NCI-H446 (cell line): Measurements from ENCODE around the gene MYZAP.

ENCODE experiments used
- DNase-seq, 2 experiments: peaks; one replicate each; lab custom pipeline; 2025; lab: John Stamatoyannopoulos, UW

Gene MYZAP

DNA sequence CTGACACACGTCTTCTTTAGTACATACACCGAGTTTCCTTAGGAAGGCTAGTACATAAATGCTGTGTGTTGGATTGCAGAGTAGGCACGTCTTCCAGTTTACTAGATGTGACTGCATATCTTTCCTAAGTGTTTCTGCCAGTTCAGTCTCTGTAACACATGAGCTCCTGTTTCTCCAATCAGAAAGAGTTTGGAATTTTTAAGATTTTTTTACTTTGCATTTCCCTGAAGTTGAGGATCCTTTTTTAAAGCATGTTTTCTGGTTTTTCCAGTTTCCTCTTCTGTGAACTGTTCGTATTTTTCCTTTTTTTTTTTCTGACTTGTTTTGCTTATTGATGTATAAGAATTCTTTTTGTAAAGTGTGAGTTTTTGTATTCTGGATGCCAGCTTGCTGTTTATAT, 107.3 kb downstream of the MYZAP start:
- no peak for DNase-seq

DNA sequence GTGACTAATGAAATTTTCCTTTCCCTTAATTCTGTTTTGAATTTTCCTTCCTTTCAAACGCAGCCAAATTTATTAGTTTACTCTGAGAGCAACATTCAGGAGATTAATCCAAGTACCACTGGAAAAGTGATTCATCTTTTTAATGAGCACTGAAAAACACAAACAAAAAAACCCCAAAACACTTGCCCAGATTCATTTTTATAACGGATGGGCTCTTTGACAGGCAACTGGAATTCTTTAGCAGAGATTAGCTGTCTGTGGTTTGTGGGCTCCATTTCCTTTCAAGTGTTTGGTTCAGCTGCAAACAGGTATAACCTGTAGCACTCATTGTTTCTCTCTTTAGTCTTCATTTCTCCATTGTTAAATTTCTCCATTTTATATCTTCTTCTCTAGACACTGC, 111.7 kb downstream of the MYZAP start:
- DNase-seq = no peak

DNA sequence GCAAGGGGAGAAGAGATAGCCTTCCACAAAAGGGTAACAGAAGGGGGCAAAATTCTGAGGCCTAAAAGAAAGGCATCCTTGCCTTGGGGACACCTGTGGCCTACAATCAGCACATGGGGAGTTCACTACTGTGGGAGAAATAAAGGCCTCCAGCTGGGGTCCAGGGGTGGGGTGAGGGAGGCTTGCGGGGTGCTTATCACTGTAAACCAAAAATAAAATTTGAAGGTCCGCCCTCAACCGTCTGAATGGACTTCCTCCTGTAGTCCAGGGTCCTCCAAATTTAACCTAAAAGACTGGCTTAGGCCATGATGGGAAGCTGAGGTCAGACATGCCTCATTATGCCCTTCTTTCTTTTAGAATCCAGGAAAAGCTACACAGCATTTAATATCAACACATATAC, 112.7 kb downstream of the MYZAP start:
- no peak for DNase-seq

GRCh38 chr15:57705746-57706404, 114.2 kb downstream of the MYZAP start:
- DNase-seq = no peak

- DNase-seq = peak; percentile 95 to 97
These were observed 114.9 kb downstream of the MYZAP start, which contains the start of gene POLR2M for GRCh38 chr15:57706405-57707209. Gene POLR2M (plus strand): TSS chr15:57706714. CDS start chr15:57706843, 129 bp downstream.

DNA sequence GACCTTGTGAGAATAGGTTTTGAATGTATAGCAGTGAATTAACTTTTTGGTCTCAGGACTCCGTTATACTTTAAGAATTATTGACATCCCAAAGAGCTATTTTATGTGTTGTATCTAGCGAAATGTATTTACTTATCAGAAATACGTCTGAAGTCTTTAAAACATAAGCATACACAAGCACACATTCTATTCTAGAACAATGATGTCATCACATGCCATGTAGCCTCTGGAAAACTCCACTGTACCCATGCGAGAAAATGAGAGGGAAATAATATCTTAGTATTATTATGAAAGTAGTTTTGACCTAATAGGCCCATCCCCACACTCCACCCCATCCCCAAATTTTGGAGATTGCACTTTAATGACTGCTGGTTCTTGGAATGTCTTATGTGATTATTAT, 116.3 kb downstream of the MYZAP start:
- DNase-seq = no peak

- DNase-seq = no peak
These were observed 126.6 kb downstream of the MYZAP start for GRCh38 chr15:57718309-57718708.

GRCh38 chr15:57720867-57721266, 129.2 kb downstream of the MYZAP start:
- DNase-seq = no peak

DNA sequence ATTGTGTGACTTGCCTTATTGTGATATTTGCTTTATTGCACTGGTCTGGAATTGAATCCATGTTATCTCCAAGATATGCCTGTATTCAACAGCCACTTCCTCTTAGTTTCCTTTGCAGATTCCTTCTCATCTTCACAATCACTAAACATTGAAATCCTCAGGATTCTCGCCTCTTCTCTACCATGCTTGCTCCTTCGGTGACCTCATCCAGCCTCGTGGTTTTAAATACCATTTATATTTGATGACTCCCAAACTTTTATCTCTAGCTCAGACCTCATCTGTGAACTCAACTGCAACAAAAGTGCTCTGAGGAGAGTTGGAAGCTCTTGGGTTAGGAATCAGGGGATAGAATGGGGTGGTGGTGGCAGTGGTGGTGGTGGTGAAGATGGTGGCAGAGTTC, 134.7 kb downstream of the MYZAP start:
- no peak for DNase-seq

GRCh38 chr15:57727031-57727430, 135.3 kb downstream of the MYZAP start:
- no peak for DNase-seq

DNA sequence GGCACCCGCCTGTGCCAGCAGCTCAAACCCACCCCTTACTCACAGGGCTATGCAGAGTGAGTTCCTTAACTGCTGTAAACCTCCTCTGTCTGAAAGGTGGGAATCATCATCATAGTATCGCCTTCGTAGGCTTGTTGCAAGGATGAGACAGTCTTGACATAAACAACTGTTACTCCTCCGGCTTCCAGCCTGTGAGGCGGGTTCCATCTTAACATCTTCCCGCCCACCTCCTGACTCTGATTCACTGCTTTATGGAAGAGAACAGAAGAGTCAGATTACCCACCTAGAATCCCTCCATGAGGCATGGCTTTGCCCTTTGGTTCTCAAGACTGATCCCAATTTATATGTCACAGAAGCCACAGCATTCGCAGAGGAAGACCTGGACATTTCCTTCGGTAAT, 136.7 kb downstream of the MYZAP start:
- no peak for DNase-seq

GRCh38 chr15:57730876-57731275, 139.2 kb downstream of the MYZAP start:
- no peak for DNase-seq

GRCh38 chr15:57731530-57732103, 139.9 kb downstream of the MYZAP start:
- no peak for DNase-seq

GRCh38 chr15:57732526-57733331, 141.0 kb downstream of the MYZAP start:
- DNase-seq = peak; percentile 40 to 56

GRCh38 chr15:57734860-57735259, 143.2 kb downstream of the MYZAP start:
- DNase-seq = no peak
